ENCODE data around the gene ARF6. TPM values are rescaled to one million over a fixed set of nuclear protein-coding genes. Genes with fewer than 3 reads are reported as not detected.
"Not testable (repeated sequence)": the region's sequence is repeated elsewhere in the genome, so short reads cannot be mapped to it uniquely, and the experiment has no call there.

ARF6 gene
- total RNA-seq, 1 donor from 2014 or later = 165 TPM

- DNase-seq (ENCODE audit: low spot score) = no peak
- Mint-ChIP-seq H3K27me3 (ENCODE audit: low read depth) (no peaks in the 10 kb centered on the region), H3K4me1 (ENCODE audit: low read depth) (peaks cover 36% of the 10 kb centered on the region), H3K27ac (peak overlapping the region; percentile 87), H3K36me3 (ENCODE audit: low read depth) (peaks cover 66% of the 10 kb centered on the region), H3K4me3 (ENCODE audit: low read depth) (peak overlapping the region; percentile 80), H3K9me3 (no peaks in the 10 kb centered on the region)
- intact Hi-C loops (cut with micrococcal nuclease) = loop anchor here (5.0 kb wide), 1 partner anchor 276 kb away; the partner anchor contains the start of genes MGAT2 and RPL36AL
These were observed 5.6 kb downstream of the ARF6 start for GRCh38 chr14:49898485-49898884.

GRCh38 chr14:49900973-49901372 lies 8.1 kb downstream of the ARF6 start:
- DNase-seq (ENCODE audit: low spot score) = no peak
- H3K27me3 Mint-ChIP-seq (ENCODE audit: low read depth) = no peaks in the 10 kb centered on the region
- H3K9me3 Mint-ChIP-seq = no peaks in the 10 kb centered on the region
- peaks cover 33% of the 10 kb centered on the region for H3K4me1 Mint-ChIP-seq (ENCODE audit: low read depth)
- no peak overlapping the region for H3K4me3 Mint-ChIP-seq (ENCODE audit: low read depth)
- H3K36me3 Mint-ChIP-seq (ENCODE audit: low read depth) = peaks cover 45% of the 10 kb centered on the region
- no peak overlapping the region for H3K27ac Mint-ChIP-seq
- intact Hi-C loops (cut with micrococcal nuclease) = no loop called here

- DNase-seq (ENCODE audit: low spot score); H3K4me3 Mint-ChIP-seq (ENCODE audit: low read depth); H3K27ac Mint-ChIP-seq; intact Hi-C loops (cut with micrococcal nuclease); H3K27me3 Mint-ChIP-seq (ENCODE audit: low read depth); H3K9me3 Mint-ChIP-seq: not testable (repeated sequence)
- Mint-ChIP-seq H3K4me1 (ENCODE audit: low read depth) (peaks cover 37% of the 10 kb centered on the region), H3K36me3 (ENCODE audit: low read depth) (peaks cover 33% of the 10 kb centered on the region)
These were observed 9.9 kb downstream of the ARF6 start for GRCh38 chr14:49902679-49903246.

- no peak for DNase-seq (ENCODE audit: low spot score)
- H3K27ac Mint-ChIP-seq = no peak overlapping the region
These were observed 11.4 kb downstream of the ARF6 start for GRCh38 chr14:49904270-49904669.

DNA sequence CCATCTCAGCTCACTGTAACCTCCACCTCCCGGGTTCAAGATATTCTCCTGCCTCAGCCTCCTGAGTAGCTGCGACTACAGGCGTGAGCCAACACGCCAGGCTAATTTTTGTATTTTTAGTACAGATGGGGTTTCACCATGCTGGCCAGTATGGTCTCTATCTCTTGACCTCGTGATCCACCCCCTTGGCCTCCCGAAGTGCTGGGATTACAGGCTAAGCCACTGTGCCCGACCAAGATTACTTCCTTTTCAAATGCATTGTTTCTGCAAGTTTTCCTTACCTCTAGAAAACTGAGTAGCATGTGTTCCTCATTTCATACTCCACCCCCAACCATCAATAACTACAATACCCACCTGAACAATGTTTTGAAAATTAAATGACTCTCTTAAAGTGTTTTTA lies 13.1 kb downstream of the ARF6 start:
- H3K36me3 Mint-ChIP-seq (ENCODE audit: low read depth) = peaks cover 25% of the 10 kb centered on the region
- H3K27me3 Mint-ChIP-seq (ENCODE audit: low read depth) = no peaks in the 10 kb centered on the region
- no peak overlapping the region for H3K4me3 Mint-ChIP-seq (ENCODE audit: low read depth)
- no peaks in the 10 kb centered on the region for H3K9me3 Mint-ChIP-seq
- peaks cover 25% of the 10 kb centered on the region for H3K4me1 Mint-ChIP-seq (ENCODE audit: low read depth)
- intact Hi-C loops (cut with micrococcal nuclease) = loop anchor here (5.0 kb wide), 1 partner anchor 41 kb away; no protein-coding TSS in a partner anchor
- DNase-seq (ENCODE audit: low spot score) = no peak
- no peak overlapping the region for H3K27ac Mint-ChIP-seq

More at GRCh38 chr14:49904270-49904669, 11.4 kb downstream of the ARF6 start:
- Mint-ChIP-seq H3K4me1 (ENCODE audit: low read depth) (peaks cover 28% of the 10 kb centered on the region), H3K4me3 (ENCODE audit: low read depth) (no peak overlapping the region), H3K36me3 (ENCODE audit: low read depth) (peaks cover 21% of the 10 kb centered on the region), H3K9me3 (no peaks in the 10 kb centered on the region), H3K27me3 (ENCODE audit: low read depth) (no peaks in the 10 kb centered on the region)
- intact Hi-C loops (cut with micrococcal nuclease) = no loop called here

GRCh38 chr14:49907186-49907585 lies 14.3 kb downstream of the ARF6 start:
- Mint-ChIP-seq H3K4me1 (ENCODE audit: low read depth) (peaks cover 32% of the 10 kb centered on the region), H3K27me3 (ENCODE audit: low read depth) (no peaks in the 10 kb centered on the region), H3K4me3 (ENCODE audit: low read depth) (no peak overlapping the region), H3K36me3 (ENCODE audit: low read depth) (peaks cover 25% of the 10 kb centered on the region), H3K9me3 (no peaks in the 10 kb centered on the region), H3K27ac (peak overlapping the region; percentile 52)
- DNase-seq (ENCODE audit: low spot score) = no peak
- intact Hi-C loops (cut with micrococcal nuclease) = loop anchor here (5.0 kb wide), 1 partner anchor 40 kb away; no protein-coding TSS in a partner anchor

- Mint-ChIP-seq H3K4me3 (ENCODE audit: low read depth) (no peak overlapping the region), H3K27ac (no peak overlapping the region)
These were observed 15.5 kb downstream of the ARF6 start for GRCh38 chr14:49908433-49908782.

GRCh38 chr14:49909016-49909415 lies 16.1 kb downstream of the ARF6 start:
- Mint-ChIP-seq H3K4me3 (ENCODE audit: low read depth) (no peak overlapping the region), H3K4me1 (ENCODE audit: low read depth) (peaks cover 29% of the 10 kb centered on the region), H3K27me3 (ENCODE audit: low read depth) (no peaks in the 10 kb centered on the region), H3K9me3 (no peaks in the 10 kb centered on the region), H3K36me3 (ENCODE audit: low read depth) (peaks cover 19% of the 10 kb centered on the region), H3K27ac (no peak overlapping the region)
- intact Hi-C loops (cut with micrococcal nuclease) = loop anchor here (5.0 kb wide), 1 partner anchor 38 kb away; no protein-coding TSS in a partner anchor
- DNase-seq (ENCODE audit: low spot score) = no peak

More at GRCh38 chr14:49908433-49908782, 15.5 kb downstream of the ARF6 start:
- peaks cover 30% of the 10 kb centered on the region for H3K4me1 Mint-ChIP-seq (ENCODE audit: low read depth)
- intact Hi-C loops (cut with micrococcal nuclease) = loop anchor here (5.0 kb wide), 1 partner anchor 39 kb away; no protein-coding TSS in a partner anchor
- no peaks in the 10 kb centered on the region for H3K27me3 Mint-ChIP-seq (ENCODE audit: low read depth)
- H3K9me3 Mint-ChIP-seq = no peaks in the 10 kb centered on the region
- H3K36me3 Mint-ChIP-seq (ENCODE audit: low read depth) = peaks cover 20% of the 10 kb centered on the region
- DNase-seq (ENCODE audit: low spot score) = no peak

GRCh38 chr14:49915085-49915484 lies 22.2 kb downstream of the ARF6 start:
- Mint-ChIP-seq H3K27ac (no peak overlapping the region), H3K4me1 (ENCODE audit: low read depth) (peaks cover 18% of the 10 kb centered on the region), H3K36me3 (ENCODE audit: low read depth) (peaks cover 8% of the 10 kb centered on the region), H3K27me3 (ENCODE audit: low read depth) (no peaks in the 10 kb centered on the region), H3K9me3 (no peaks in the 10 kb centered on the region), H3K4me3 (ENCODE audit: low read depth) (no peak overlapping the region)
- DNase-seq (ENCODE audit: low spot score) = no peak
- intact Hi-C loops (cut with micrococcal nuclease) = no loop called here

GRCh38 chr14:49918706-49919105 lies 25.8 kb downstream of the ARF6 start:
- Mint-ChIP-seq H3K4me1 (ENCODE audit: low read depth) (peaks cover 12% of the 10 kb centered on the region), H3K4me3 (ENCODE audit: low read depth) (no peak overlapping the region), H3K36me3 (ENCODE audit: low read depth) (no peaks in the 10 kb centered on the region), H3K9me3 (no peaks in the 10 kb centered on the region), H3K27ac (no peak overlapping the region), H3K27me3 (ENCODE audit: low read depth) (no peaks in the 10 kb centered on the region)
- intact Hi-C loops (cut with micrococcal nuclease) = no loop called here
- DNase-seq (ENCODE audit: low spot score) = no peak

DNA sequence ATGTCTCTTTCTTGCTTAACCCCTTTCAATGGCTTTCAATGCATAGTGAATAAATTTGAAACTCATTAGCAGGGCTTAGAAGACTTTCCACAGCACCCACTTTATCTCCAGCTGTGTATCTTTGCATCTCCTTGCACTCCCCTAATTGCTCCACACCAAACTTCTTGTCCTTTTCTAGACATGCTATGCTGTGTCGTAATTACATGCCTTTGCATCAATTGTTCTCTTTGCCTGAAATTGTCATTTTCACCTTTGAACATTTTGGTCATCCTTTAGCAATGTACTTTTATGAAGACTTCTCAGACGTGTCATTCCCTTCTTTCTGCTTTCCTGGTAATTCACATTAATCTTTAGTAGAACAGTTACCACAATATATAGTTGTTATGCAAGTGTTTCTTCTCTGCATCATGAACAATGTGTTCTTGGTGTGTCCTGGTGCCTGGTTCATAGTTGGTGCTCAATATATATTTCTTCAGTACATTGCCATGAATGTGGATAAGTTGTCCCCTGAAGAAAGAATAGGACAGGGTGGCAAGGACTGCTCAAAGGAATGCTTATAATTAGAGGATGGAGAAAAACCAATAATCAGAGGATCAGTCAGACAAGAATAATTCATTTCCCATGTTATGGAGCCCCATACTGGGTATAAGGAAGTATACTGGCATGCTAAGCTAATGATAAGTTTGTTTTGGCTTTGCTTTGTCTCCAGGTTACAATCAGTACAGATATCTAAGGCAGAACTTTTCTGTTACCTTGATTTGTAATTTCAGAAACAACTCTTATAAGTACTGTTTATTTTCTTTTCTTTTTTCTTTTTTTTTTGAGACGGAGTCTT lies 27.2 kb downstream of the ARF6 start:
- Mint-ChIP-seq H3K4me1 (ENCODE audit: low read depth) (peaks cover 12% of the 10 kb centered on the region), H3K9me3 (no peaks in the 10 kb centered on the region), H3K27me3 (ENCODE audit: low read depth) (no peaks in the 10 kb centered on the region), H3K27ac (no peak overlapping the region), H3K4me3 (ENCODE audit: low read depth) (no peak overlapping the region), H3K36me3 (ENCODE audit: low read depth) (peaks cover 7% of the 10 kb centered on the region)
- intact Hi-C loops (cut with micrococcal nuclease) = no loop called here
- no peak for DNase-seq (ENCODE audit: low spot score)

- H3K27ac Mint-ChIP-seq = no peak overlapping the region
- no peaks in the 10 kb centered on the region for H3K27me3 Mint-ChIP-seq (ENCODE audit: low read depth)
- H3K9me3 Mint-ChIP-seq = no peaks in the 10 kb centered on the region
- peaks cover 10% of the 10 kb centered on the region for H3K4me1 Mint-ChIP-seq (ENCODE audit: low read depth)
- H3K36me3 Mint-ChIP-seq (ENCODE audit: low read depth) = peaks cover 7% of the 10 kb centered on the region
- DNase-seq (ENCODE audit: low spot score) = no peak
- H3K4me3 Mint-ChIP-seq (ENCODE audit: low read depth) = no peak overlapping the region
- intact Hi-C loops (cut with micrococcal nuclease) = no loop called here
These were observed 28.1 kb downstream of the ARF6 start for GRCh38 chr14:49920935-49921334.

GRCh38 chr14:49921401-49921800 lies 28.5 kb downstream of the ARF6 start:
- Mint-ChIP-seq H3K27ac (no peak overlapping the region), H3K9me3 (no peaks in the 10 kb centered on the region)

More at GRCh38 chr14:49921401-49921800, 28.5 kb downstream of the ARF6 start:
- Mint-ChIP-seq H3K36me3 (ENCODE audit: low read depth) (peaks cover 7% of the 10 kb centered on the region), H3K4me1 (ENCODE audit: low read depth) (peaks cover 10% of the 10 kb centered on the region), H3K27me3 (ENCODE audit: low read depth) (no peaks in the 10 kb centered on the region), H3K4me3 (ENCODE audit: low read depth) (no peak overlapping the region)
- no peak for DNase-seq (ENCODE audit: low spot score)
- intact Hi-C loops (cut with micrococcal nuclease) = no loop called here

All from activated T-helper 2 cell treated with anti-CD3 and anti-CD28 coated beads, Interferon-gamma antibody, Interleukin-2, Interleukin-4, amounts not matched to agents 10 μg/mL and 5 μg/mL and 100 μg/mL, durations not matched to agents 14 hours and 24 hours and 36 hours (primary cell).